ENCODE measurements around the gene C4A. TPM values are rescaled to one million over a fixed set of nuclear protein-coding genes. Genes with fewer than 3 reads are reported as not detected.
"Not testable (repeated sequence)": the region's sequence is repeated elsewhere in the genome, so short reads cannot be mapped to it uniquely, and the experiment has no call there.

Gene C4A
- total and polyA plus RNA-seq, 7 donors, result 3.0 to 13.2 (median 5.6) TPM

DNA sequence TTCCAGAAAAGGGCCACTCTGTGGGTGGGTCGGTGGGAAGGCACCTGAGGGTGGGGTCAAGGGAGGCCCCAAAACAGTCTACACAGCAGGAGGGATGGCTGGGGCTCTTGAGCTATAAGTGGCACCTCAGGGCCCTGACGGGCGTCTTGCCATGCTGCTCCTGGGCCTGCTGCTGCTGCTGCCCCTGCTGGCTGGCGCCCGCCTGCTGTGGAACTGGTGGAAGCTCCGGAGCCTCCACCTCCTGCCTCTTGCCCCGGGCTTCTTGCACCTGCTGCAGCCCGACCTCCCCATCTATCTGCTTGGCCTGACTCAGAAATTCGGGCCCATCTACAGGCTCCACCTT, 23.7 kb downstream of the C4A start:
- H3K4me1 ChIP-seq; intact Hi-C loops (cut with DNase I); H3K4me3 ChIP-seq; H3K9me3 ChIP-seq; ATAC-seq; H3K27me3 ChIP-seq (ENCODE audit: insufficient read depth in 3 of 3, low read length in 2 of 3); H3K27ac ChIP-seq; H3K36me3 ChIP-seq (ENCODE audit: insufficient read depth in 1 of 2, low read depth in 1 of 2): not testable (repeated sequence)
- WGBS, 3 donors, result 50 to 68% (median 63%) methylated on average over 3 to 8 of the region's 9 CpGs
- DNase-seq, result peak; percentile 15 to 42

DNA sequence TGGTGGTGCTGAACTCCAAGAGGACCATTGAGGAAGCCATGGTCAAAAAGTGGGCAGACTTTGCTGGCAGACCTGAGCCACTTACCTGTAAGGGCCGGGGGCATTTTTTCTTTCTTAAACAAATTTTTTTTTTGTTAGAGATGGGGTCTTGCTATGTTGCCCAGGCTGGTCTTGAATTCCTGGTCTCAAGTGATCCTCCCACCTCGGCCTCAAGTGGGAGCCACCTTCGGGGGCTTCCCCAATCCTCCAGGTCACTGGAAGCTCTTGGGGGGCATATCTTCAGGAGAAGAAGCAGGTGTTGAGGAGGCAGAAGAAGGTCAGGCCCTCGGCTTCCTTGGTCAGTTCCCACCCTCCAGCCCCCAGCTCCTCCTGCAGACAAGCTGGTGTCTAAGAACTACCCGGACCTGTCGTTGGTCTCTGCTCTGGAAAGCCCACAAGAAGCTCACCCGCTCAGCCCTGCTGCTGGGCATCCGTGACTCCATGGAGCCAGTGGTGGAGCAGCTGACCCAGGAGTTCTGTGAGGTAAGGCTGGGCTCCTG, 24.2 kb downstream of the C4A start:
- H3K9me3 ChIP-seq; H3K36me3 ChIP-seq (ENCODE audit: insufficient read depth in 1 of 2, low read depth in 1 of 2); intact Hi-C loops (cut with DNase I); ATAC-seq; H3K27ac ChIP-seq; H3K4me1 ChIP-seq; H3K4me3 ChIP-seq; H3K27me3 ChIP-seq (ENCODE audit: insufficient read depth in 3 of 3, low read length in 2 of 3): not testable (repeated sequence)
- DNase-seq, result peak in 1 of 2 donors; percentile 10
- 64 to 69% (median 67%) methylated on average over 8 of the region's 8 CpGs for WGBS, 3 donors

DNA sequence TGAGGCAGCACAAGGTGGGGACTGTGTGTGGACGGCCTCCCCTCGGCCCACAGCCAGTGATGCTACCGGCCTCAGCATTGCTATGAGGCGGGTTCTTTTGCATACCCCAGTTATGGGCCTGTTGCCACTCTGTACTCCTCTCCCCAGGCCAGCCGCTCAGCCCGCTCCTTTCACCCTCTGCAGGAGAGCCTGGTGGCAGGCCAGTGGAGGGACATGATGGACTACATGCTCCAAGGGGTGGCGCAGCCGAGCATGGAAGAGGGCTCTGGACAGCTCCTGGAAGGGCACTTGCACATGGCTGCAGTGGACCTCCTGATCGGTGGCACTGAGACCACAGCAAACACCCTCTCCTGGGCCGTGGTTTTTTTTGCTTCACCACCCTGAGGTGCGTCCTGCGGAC, 25.2 kb downstream of the C4A start:
- not testable (repeated sequence) for H3K27ac ChIP-seq
- peak in 1 of 2 donors; percentile 24 for DNase-seq
- 68 to 72% (median 70%) methylated on average over 7 to 12 of the region's 12 CpGs for WGBS, 3 donors

DNA sequence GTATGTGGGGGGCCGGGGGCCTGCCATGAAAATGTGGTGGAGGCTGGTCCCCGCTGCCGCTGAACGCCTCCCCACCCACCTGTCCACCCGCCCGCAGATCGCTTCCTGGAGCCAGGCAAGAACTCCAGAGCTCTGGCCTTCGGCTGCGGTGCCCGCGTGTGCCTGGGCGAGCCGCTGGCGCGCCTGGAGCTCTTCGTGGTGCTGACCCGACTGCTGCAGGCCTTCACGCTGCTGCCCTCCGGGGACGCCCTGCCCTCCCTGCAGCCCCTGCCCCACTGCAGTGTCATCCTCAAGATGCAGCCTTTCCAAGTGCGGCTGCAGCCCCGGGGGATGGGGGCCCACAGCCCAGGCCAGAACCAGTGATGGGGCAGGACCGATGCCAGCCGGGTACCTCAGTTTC, 26.2 kb downstream of the C4A start:
- ATAC-seq; intact Hi-C loops (cut with DNase I); H3K36me3 ChIP-seq (ENCODE audit: insufficient read depth in 1 of 2, low read depth in 1 of 2); H3K27me3 ChIP-seq (ENCODE audit: insufficient read depth in 3 of 3, low read length in 2 of 3); DNase-seq; H3K27ac ChIP-seq; H3K4me3 ChIP-seq; H3K4me1 ChIP-seq; H3K9me3 ChIP-seq: not testable (repeated sequence)
- no CpG with 5 or more reads among the region's 24 CpGs for WGBS, 3 donors

More for the DNA sequence above, 25.2 kb downstream of the C4A start:
- H3K4me3 ChIP-seq; H3K36me3 ChIP-seq (ENCODE audit: insufficient read depth in 1 of 2, low read depth in 1 of 2); intact Hi-C loops (cut with DNase I); H3K27me3 ChIP-seq (ENCODE audit: insufficient read depth in 3 of 3, low read length in 2 of 3); H3K9me3 ChIP-seq; H3K4me1 ChIP-seq: not testable (repeated sequence)
- peak in 1 of 4 donors; percentile 29 for ATAC-seq

DNA sequence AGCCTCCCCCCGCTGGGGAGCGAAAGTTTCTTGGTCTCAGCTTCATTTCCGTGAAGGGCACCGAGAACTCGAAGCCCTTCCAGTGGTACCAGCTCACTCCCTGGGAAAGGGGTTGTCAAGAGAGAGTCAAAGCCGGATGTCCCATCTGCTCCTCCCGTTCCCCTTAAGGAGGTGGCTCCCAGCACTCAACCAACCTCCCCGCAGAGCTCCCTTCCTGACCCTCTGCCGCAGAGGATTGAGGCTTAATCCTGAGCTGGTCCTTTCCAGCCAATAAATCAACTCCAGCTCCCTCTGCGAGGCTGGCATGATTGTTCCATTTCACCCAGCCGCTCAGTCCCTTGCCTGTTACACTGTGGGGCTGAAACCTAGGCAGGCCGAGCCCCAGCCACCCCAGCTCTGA, 26.8 kb downstream of the C4A start:
- WGBS, 3 donors, result 10 to 37% (median 16%) methylated on average over 6 to 7 of the region's 12 CpGs
- H3K9me3 ChIP-seq; ATAC-seq; H3K4me1 ChIP-seq; H3K36me3 ChIP-seq (ENCODE audit: insufficient read depth in 1 of 2, low read depth in 1 of 2); DNase-seq; H3K27ac ChIP-seq; H3K27me3 ChIP-seq (ENCODE audit: insufficient read depth in 3 of 3, low read length in 2 of 3); intact Hi-C loops (cut with DNase I); H3K4me3 ChIP-seq: not testable (repeated sequence)

DNA sequence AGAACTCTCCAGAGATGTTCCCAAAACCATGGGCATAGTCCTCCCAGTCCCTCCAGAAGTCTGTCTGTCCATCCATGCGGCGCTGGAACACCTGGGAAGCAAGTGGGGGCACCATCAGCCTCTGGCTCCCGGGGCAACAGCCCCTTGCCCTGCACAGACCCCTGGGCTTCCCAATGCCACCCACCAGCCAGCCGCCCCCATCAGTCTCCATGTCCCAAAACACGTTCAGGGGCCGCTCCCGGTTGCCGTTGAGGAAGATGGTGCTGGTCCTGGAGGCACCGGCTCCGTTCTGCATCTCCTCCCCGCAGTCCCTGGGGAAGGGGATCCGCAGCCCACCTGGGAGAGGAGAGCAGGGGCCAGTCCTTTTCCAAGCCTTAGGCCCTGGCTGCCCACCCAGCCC, 27.7 kb downstream of the C4A start:
- H3K27me3 ChIP-seq (ENCODE audit: insufficient read depth in 3 of 3, low read length in 2 of 3); H3K27ac ChIP-seq; H3K4me3 ChIP-seq; H3K4me1 ChIP-seq; H3K36me3 ChIP-seq (ENCODE audit: insufficient read depth in 1 of 2, low read depth in 1 of 2); intact Hi-C loops (cut with DNase I); H3K9me3 ChIP-seq; ATAC-seq: not testable (repeated sequence)
- DNase-seq, result peak in 1 of 2 donors; percentile 3
- WGBS, 3 donors, result 71 to 88% (median 75%) methylated on average over 1 to 11 of the region's 12 CpGs

DNA sequence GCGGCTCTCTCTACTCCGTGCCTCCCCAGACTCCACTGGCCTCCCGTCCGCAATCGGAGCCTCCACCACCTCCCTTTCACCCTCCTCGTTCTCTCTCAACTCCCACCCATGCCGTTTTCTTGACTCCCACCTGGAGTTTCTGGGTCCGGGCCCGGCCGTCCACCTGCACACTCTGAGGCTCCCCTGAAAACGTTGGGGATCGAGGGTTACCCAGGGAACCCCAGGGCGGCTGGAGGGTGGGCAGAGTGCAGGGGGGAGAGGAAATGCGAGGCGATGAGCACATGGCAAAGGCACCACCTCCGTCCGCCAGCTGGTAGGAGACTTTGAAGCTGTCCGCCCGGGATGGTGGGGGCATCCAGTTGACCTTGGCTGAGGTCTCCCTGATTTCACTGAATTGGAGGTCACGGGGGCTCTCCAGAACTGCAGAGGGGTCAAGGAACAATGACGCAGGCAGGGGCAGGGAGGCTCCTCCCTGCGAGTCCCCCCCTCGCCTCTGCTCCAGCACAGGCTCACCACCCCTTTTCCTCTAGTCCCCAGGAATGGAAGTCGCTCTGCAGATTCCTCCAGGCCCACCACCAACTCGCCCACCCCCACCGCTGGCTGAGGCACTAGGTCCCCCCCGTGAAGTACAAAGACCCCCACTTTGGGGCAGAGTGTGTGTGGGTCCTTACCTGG, 29.1 kb downstream of the C4A start:
- 70 to 76% (median 74%) methylated on average over 13 to 18 of the region's 27 CpGs for WGBS, 3 donors
- not testable (repeated sequence) for H3K27me3 ChIP-seq (ENCODE audit: insufficient read depth in 3 of 3, low read length in 2 of 3)
- peak; percentile 17 to 23 for DNase-seq

DNA sequence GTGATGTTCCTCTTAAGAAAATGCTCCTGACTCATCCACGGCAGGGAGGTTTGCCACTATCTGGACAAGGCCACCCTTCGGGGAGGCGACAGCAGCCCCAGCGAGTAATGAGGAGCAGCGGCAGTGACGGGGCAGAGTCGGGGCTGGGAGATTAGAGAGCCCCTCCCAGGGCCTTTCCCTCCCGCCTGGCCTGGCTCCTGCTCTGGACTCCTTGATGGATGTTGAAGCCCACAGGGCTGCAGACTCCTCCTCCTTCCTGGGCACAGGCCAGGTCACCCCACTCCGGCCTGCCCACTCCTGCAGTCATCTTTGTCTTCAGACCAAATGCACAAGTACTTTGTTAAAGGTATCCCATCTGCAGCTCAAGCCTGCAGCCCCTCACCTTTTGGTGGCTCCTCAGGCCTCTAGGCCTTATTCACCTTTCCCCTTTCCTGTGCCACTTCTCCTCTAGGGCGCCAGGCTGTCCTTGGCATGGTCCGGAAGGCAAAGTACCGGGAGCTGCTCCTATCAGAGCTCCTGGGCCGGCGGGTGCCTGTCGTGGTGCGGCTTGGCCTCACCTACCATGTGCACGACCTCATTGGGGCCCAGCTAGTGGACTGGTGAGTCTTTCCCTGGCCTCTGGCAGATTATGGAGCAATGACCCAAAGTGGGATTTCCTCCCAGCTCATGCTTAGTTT, 31.2 kb downstream of the C4A start:
- H3K4me1 ChIP-seq; H3K4me3 ChIP-seq; H3K27ac ChIP-seq; H3K36me3 ChIP-seq (ENCODE audit: insufficient read depth in 1 of 2, low read depth in 1 of 2); intact Hi-C loops (cut with DNase I); H3K27me3 ChIP-seq (ENCODE audit: insufficient read depth in 3 of 3, low read length in 2 of 3); H3K9me3 ChIP-seq; ATAC-seq: not testable (repeated sequence)
- DNase-seq, result peak; percentile 47 to 49
- WGBS, 3 donors, result 82 to 85% (median 82%) methylated on average over 13 to 16 of the region's 17 CpGs

More for the DNA sequence above, 29.1 kb downstream of the C4A start:
- ATAC-seq; H3K9me3 ChIP-seq; H3K36me3 ChIP-seq (ENCODE audit: insufficient read depth in 1 of 2, low read depth in 1 of 2); intact Hi-C loops (cut with DNase I); H3K27ac ChIP-seq; H3K4me1 ChIP-seq; H3K4me3 ChIP-seq: not testable (repeated sequence)

DNA sequence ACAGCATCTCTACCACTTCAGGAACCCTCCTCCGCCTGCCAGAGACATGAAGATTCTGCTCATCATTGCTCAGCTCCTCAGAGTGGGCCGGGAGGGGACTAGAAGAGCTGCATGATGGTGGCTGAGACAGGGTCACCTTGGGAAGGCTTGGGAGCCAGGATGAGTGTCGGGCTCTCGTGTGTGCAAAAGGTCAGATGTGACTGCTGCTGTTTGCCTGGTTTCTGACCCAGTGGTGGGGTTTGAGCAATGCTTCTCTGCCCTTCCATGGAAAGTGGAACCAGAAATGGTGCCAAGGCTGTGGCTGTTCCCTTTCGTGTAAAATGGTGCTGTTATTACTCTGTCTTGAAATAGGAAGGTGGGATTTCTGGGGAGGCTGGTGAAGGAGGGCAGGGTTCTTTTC, 31.9 kb downstream of the C4A start:
- ATAC-seq; H3K4me1 ChIP-seq; H3K9me3 ChIP-seq; H3K27ac ChIP-seq; H3K36me3 ChIP-seq (ENCODE audit: insufficient read depth in 1 of 2, low read depth in 1 of 2); H3K4me3 ChIP-seq; DNase-seq; intact Hi-C loops (cut with DNase I); H3K27me3 ChIP-seq (ENCODE audit: insufficient read depth in 3 of 3, low read length in 2 of 3): not testable (repeated sequence)
- WGBS, 3 donors, result no CpG with 5 or more reads among the region's 5 CpGs

DNA sequence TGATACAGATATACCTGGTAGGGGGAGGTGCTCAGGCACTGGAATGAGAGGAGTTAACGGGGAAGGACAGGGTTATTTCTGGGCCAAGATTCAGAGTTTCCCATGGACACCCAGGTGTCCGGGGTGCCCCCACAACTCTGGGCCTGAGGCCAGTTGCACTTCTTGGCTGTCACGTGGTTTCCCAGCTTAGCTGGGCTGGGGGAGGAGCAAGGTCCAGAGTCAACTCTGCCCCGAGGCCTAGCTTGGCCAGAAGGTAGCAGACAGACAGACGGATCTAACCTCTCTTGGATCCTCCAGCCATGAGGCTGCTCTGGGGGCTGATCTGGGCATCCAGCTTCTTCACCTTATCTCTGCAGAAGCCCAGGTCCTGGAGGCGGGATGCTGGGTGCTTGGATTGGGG, 32.7 kb downstream of the C4A start, which contains the start of gene C4B:
TSS of gene C4B (plus strand) at position 249 of the 400 bp plus-strand sequence. CDS start at position 300, 51 bp downstream.
- peak in 3 of 4 donors; percentile 25 to 55 (median 32) for ATAC-seq
- H3K4me3 ChIP-seq; H3K27me3 ChIP-seq (ENCODE audit: insufficient read depth in 3 of 3, low read length in 2 of 3); H3K36me3 ChIP-seq (ENCODE audit: insufficient read depth in 1 of 2, low read depth in 1 of 2); H3K4me1 ChIP-seq; intact Hi-C loops (cut with DNase I); DNase-seq; H3K27ac ChIP-seq; H3K9me3 ChIP-seq: not testable (repeated sequence)
- WGBS, 3 donors, result no CpG with 5 or more reads among the region's 6 CpGs

DNA sequence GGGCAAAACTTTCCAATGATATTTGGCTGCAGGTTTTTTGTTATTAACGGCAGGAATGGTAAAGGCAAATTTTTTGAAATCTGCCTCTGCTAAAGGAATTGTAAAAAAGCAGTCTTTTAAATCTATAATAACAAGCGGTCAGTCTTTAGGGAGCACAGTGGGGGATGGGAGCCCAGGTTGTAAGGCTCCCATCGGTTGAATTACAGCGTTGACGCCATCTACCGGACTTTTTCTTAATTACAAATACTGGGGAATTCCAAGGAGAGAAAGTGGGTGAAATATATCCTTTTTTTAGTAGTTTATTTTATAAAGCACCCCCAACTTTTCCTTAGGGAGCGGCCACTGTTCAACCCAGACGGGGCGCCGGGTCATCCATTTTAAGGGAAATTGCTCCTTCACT, 40.2 kb downstream of the C4A start:
- ATAC-seq; intact Hi-C loops (cut with DNase I); DNase-seq; H3K36me3 ChIP-seq (ENCODE audit: insufficient read depth in 1 of 2, low read depth in 1 of 2); H3K27ac ChIP-seq; H3K27me3 ChIP-seq (ENCODE audit: insufficient read depth in 3 of 3, low read length in 2 of 3); H3K9me3 ChIP-seq; H3K4me1 ChIP-seq; H3K4me3 ChIP-seq: not testable (repeated sequence)
- WGBS, 3 donors, result no CpG with 5 or more reads among the region's 10 CpGs
